Measurements from ENCODE around the gene CADM1.

The CADM1 gene

DNA sequence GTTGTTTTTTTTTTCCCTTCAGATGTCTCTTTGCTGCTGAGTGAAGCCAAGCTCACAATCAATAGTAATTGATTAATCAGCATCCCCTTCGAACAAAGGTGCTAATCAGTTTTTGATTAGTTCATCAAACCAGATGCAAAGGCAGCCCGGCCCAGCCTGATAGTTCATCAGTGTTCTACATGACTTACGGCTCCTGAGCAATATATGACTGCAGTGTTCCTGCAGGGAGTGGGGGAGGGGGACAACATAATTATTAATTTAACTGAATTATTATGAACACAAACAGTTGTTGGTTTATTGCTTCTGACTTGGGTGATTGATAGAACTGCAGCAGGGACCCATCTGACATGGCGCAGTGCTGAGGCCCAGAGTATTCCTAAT, 315.3 kb downstream of the CADM1 start:
- no peak for ATAC-seq (ENCODE audit: insufficient read depth, low read depth)
- no peak for TF ChIP-seq EZH2 (IDR thresholded peaks at IDR 0.05; ENCODE audit: borderline replicate concordance, low read depth, low read length, severe bottlenecking)
- TF ChIP-seq, protein P1, sequence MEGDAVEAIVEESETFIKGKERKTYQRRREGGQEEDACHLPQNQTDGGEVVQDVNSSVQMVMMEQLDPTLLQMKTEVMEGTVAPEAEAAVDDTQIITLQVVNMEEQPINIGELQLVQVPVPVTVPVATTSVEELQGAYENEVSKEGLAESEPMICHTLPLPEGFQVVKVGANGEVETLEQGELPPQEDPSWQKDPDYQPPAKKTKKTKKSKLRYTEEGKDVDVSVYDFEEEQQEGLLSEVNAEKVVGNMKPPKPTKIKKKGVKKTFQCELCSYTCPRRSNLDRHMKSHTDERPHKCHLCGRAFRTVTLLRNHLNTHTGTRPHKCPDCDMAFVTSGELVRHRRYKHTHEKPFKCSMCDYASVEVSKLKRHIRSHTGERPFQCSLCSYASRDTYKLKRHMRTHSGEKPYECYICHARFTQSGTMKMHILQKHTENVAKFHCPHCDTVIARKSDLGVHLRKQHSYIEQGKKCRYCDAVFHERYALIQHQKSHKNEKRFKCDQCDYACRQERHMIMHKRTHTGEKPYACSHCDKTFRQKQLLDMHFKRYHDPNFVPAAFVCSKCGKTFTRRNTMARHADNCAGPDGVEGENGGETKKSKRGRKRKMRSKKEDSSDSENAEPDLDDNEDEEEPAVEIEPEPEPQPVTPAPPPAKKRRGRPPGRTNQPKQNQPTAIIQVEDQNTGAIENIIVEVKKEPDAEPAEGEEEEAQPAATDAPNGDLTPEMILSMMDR (IDR thresholded peaks at IDR 0.05; ENCODE audit: borderline replicate concordance, extremely low read depth, low read length, poor library complexity, severe bottlenecking) = no peak
- H3K4me2 ChIP-seq (ENCODE audit: insufficient read depth, low read length) = no peak overlapping the region

DNA sequence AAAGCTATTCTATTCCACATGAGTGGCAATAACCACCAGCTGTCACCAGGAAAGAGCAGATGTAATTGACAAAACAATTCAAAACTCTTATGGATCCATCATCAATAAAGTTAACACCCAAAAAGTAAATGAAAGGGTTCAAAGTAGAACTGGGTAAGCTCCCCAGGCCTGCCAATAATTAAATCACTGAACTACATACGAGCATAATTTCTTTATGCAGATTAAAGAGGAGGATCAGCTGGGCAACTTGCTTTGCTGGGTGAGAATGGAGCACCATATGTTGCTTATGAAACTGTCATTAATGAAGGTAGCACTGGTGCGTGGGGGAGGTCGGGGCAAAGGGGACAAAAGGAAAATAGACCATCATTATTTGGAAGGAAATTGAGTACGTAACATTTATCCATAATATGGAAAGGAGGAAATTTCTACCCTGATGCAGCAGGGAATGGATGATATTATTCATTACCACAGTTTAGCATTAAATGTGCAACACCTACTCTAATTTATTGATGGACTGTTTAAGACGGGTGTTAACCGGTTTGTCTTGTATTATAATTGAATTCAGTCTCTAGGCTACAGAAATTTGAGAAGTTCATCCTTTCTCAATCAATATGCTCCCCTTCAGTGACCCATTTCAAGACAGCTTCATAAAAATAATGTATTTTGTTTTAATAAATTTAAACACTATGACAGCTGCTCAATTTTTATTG, 315.9 kb downstream of the CADM1 start:
- no peak for DNase-seq
- H2AFZ ChIP-seq (ENCODE audit: low read depth, low read length) = no peak overlapping the region
- no peaks in the 10 kb centered on the region for H3K9me3 ChIP-seq (ENCODE audit: insufficient read depth, low read length, severe bottlenecking)
- H4K20me1 ChIP-seq (ENCODE audit: insufficient read depth, low read length) = no peaks in the 10 kb centered on the region
- no peak overlapping the region for H3K27ac ChIP-seq (ENCODE audit: low read length)
- peaks cover 3% of the 10 kb centered on the region for H3K27me3 ChIP-seq (ENCODE audit: insufficient read depth, low read length, poor library complexity)
- no peak overlapping the region for H3K9ac ChIP-seq (ENCODE audit: low read depth, low read length)
- H3K79me2 ChIP-seq (ENCODE audit: insufficient read depth, low read length) = no peaks in the 10 kb centered on the region
- H3K4me2 ChIP-seq (ENCODE audit: insufficient read depth, low read length) = no peak overlapping the region
- no peaks in the 10 kb centered on the region for H3K36me3 ChIP-seq (ENCODE audit: insufficient read depth, low read length)
- ATAC-seq (ENCODE audit: insufficient read depth, low read depth) = no peak
- H3K4me3 ChIP-seq (ENCODE audit: low read depth in 1 of 2, low read length in 2 of 2) = no peak overlapping the region
- no peaks in the 10 kb centered on the region for H3K4me1 ChIP-seq (ENCODE audit: insufficient read depth, low read length)
- TF ChIP-seq, protein P1 (IDR thresholded peaks at IDR 0.05; ENCODE audit: borderline replicate concordance, extremely low read depth, low read length, poor library complexity, severe bottlenecking) = no peak
- no peak for TF ChIP-seq EZH2 (IDR thresholded peaks at IDR 0.05; ENCODE audit: borderline replicate concordance, low read depth, low read length, severe bottlenecking)

More for the DNA sequence above, 315.3 kb downstream of the CADM1 start:
- no peaks in the 10 kb centered on the region for H3K27me3 ChIP-seq (ENCODE audit: insufficient read depth, low read length, poor library complexity)
- H3K27ac ChIP-seq (ENCODE audit: low read length) = no peak overlapping the region
- no peak for DNase-seq
- no peaks in the 10 kb centered on the region for H4K20me1 ChIP-seq (ENCODE audit: insufficient read depth, low read length)
- no peaks in the 10 kb centered on the region for H3K9me3 ChIP-seq (ENCODE audit: insufficient read depth, low read length, severe bottlenecking)
- no peaks in the 10 kb centered on the region for H3K4me1 ChIP-seq (ENCODE audit: insufficient read depth, low read length)
- H3K4me3 ChIP-seq (ENCODE audit: low read depth in 1 of 2, low read length in 2 of 2) = no peak overlapping the region
- H2AFZ ChIP-seq (ENCODE audit: low read depth, low read length) = no peak overlapping the region
- H3K79me2 ChIP-seq (ENCODE audit: insufficient read depth, low read length) = no peaks in the 10 kb centered on the region
- H3K36me3 ChIP-seq (ENCODE audit: insufficient read depth, low read length) = no peaks in the 10 kb centered on the region
- no peak overlapping the region for H3K9ac ChIP-seq (ENCODE audit: low read depth, low read length)

DNA sequence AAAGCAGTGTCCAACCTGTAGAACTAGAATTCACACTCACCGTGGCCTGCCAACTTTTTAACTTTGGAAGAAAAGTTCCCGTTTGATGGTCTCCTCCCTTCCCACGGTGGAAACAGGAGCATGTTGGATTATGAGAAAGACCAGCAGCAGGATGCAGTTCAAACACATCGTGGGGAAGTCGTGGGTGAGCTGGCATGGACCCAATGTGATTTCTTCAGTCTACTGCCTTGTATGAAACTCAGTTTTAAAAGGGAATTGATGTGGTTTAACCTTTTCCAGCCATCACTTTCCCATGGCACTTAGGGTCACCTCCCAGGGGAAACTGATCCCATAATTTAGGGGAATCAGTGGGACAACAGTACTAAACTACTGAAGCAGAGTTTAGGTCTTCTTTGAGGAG, 318.3 kb downstream of the CADM1 start:
- no peaks in the 10 kb centered on the region for H3K9me3 ChIP-seq (ENCODE audit: insufficient read depth, low read length, severe bottlenecking)
- H3K4me2 ChIP-seq (ENCODE audit: insufficient read depth, low read length) = no peak overlapping the region
- H3K4me1 ChIP-seq (ENCODE audit: insufficient read depth, low read length) = no peaks in the 10 kb centered on the region
- DNase-seq = no peak
- H4K20me1 ChIP-seq (ENCODE audit: insufficient read depth, low read length) = no peaks in the 10 kb centered on the region
- no peaks in the 10 kb centered on the region for H3K79me2 ChIP-seq (ENCODE audit: insufficient read depth, low read length)
- H3K4me3 ChIP-seq (ENCODE audit: low read depth in 1 of 2, low read length in 2 of 2) = no peak overlapping the region
- peaks cover 5% of the 10 kb centered on the region for H3K27me3 ChIP-seq (ENCODE audit: insufficient read depth, low read length, poor library complexity)
- no peak overlapping the region for H2AFZ ChIP-seq (ENCODE audit: low read depth, low read length)
- no peak for ATAC-seq (ENCODE audit: insufficient read depth, low read depth)
- H3K9ac ChIP-seq (ENCODE audit: low read depth, low read length) = no peak overlapping the region
- H3K36me3 ChIP-seq (ENCODE audit: insufficient read depth, low read length) = no peaks in the 10 kb centered on the region
- H3K27ac ChIP-seq (ENCODE audit: low read length) = no peak overlapping the region
- TF ChIP-seq, protein P1 (IDR thresholded peaks at IDR 0.05; ENCODE audit: borderline replicate concordance, extremely low read depth, low read length, poor library complexity, severe bottlenecking) = no peak

Measured in DND-41 (cell line).